H9 (cell line): ENCODE data around the gene ACOX3. TPM values are rescaled to one million over a fixed set of nuclear protein-coding genes. Genes with fewer than 3 reads are reported as not detected.

Experiments
- DNase-seq: peaks from one replicate; pipeline ENCODE4 v3.0.0-alpha.2; 2017
- H2AFZ ChIP-seq: one replicate; pipeline ENCODE4 v1.6.1; 2013; ENCODE audit warnings: mild to moderate bottlenecking, low read length, control low read depth, moderate library complexity
- H2AK5ac ChIP-seq: 2 replicates; pipeline ENCODE4 v1.6.1; 2013; ENCODE audit warnings: low read length, control low read depth, mixed read lengths; ENCODE audit not compliant: insufficient read length
- H2BK120ac ChIP-seq: one replicate; pipeline ENCODE4 v1.6.1; 2013; ENCODE audit warnings: low read depth, mild to moderate bottlenecking, low read length, control low read depth, inconsistent platforms; ENCODE audit not compliant: poor library complexity, severe bottlenecking
- H2BK12ac ChIP-seq: 2 replicates; pipeline ENCODE4 v1.6.1; 2013; ENCODE audit warnings: low read length, control low read depth, mixed read lengths, low read depth; ENCODE audit not compliant: insufficient read length
- H2BK15ac ChIP-seq: 2 replicates; pipeline ENCODE4 v1.6.1; 2013; ENCODE audit warnings: low read depth, low read length, control low read depth
- H2BK20ac ChIP-seq: one replicate; pipeline ENCODE4 v1.6.1; 2013; ENCODE audit warnings: low read depth, mild to moderate bottlenecking, low read length, control low read depth, inconsistent platforms; ENCODE audit not compliant: poor library complexity, severe bottlenecking
- H2BK5ac ChIP-seq: 2 replicates; pipeline ENCODE4 v1.6.1; 2013; ENCODE audit warnings: low read length, control low read depth, mixed read lengths; ENCODE audit not compliant: insufficient read length
- H3K14ac ChIP-seq: 2 replicates; pipeline ENCODE4 v1.6.1; 2013; ENCODE audit warnings: low read length, control low read depth; ENCODE audit not compliant: insufficient read depth
- H3K18ac ChIP-seq: 2 replicates; pipeline ENCODE4 v1.6.1; 2013; ENCODE audit warnings: low read depth, mild to moderate bottlenecking, mixed read lengths, low read length, control low read depth; ENCODE audit not compliant: insufficient read length
- H3K23ac ChIP-seq: 2 replicates; pipeline ENCODE4 v1.6.1; 2013; ENCODE audit warnings: low read length, control low read depth, mixed read lengths, low read depth; ENCODE audit not compliant: insufficient read length
- H3K23me2 ChIP-seq: 2 replicates; pipeline ENCODE4 v1.6.1; 2013; ENCODE audit warnings: low read depth, mild to moderate bottlenecking, mixed read lengths, low read length, control low read depth; ENCODE audit not compliant: insufficient read length, poor library complexity, severe bottlenecking
- H3K27ac ChIP-seq: 2 replicates; pipeline ENCODE4 v1.5.1; 2013; ENCODE audit warnings: low read length, control low read depth, mixed read lengths, low read depth; ENCODE audit not compliant: insufficient read length
- H3K27me3 ChIP-seq: 2 replicates; pipeline ENCODE4 v1.6.1; 2013; ENCODE audit warnings: low read length, control low read depth, inconsistent platforms; ENCODE audit not compliant: insufficient read depth
- H3K4ac ChIP-seq: 2 replicates; pipeline ENCODE4 v1.6.1; 2013; ENCODE audit warnings: low read depth, mild to moderate bottlenecking, control low read depth, inconsistent platforms, low read length, moderate library complexity
- H3K4me1 ChIP-seq: 2 replicates; pipeline ENCODE4 v1.6.1; 2013; ENCODE audit warnings: low read length, control low read depth, inconsistent platforms; ENCODE audit not compliant: insufficient read depth
- H3K4me2 ChIP-seq: 2 replicates; pipeline ENCODE4 v1.6.1; 2013; ENCODE audit warnings: low read length, control low read depth, mixed read lengths; ENCODE audit not compliant: insufficient read length, insufficient read depth
- H3K56ac ChIP-seq: 2 replicates; pipeline ENCODE4 v1.6.1; 2013; ENCODE audit warnings: low read depth, mild to moderate bottlenecking, mixed read lengths, low read length, control low read depth; ENCODE audit not compliant: insufficient read length
- H3K79me1 ChIP-seq: 2 replicates; pipeline ENCODE4 v1.6.1; 2013; ENCODE audit warnings: low read depth, mild to moderate bottlenecking, moderate library complexity, low read length, control low read depth, inconsistent platforms; ENCODE audit not compliant: insufficient read depth, poor library complexity, severe bottlenecking
- H3K79me2 ChIP-seq: 2 replicates; pipeline ENCODE4 v1.6.1; 2013; ENCODE audit warnings: low read length, control low read depth, inconsistent platforms; ENCODE audit not compliant: insufficient read depth
- H3K9ac ChIP-seq: 2 replicates; pipeline ENCODE4 v1.6.1; 2013; ENCODE audit warnings: low read length, control low read depth, mixed read lengths; ENCODE audit not compliant: insufficient read length; ENCODE audit errors: extremely low read depth
- H3K9me3 ChIP-seq: one replicate; pipeline ENCODE4 v1.6.1; 2013; ENCODE audit warnings: low read depth, low read length, inconsistent platforms; ENCODE audit not compliant: control insufficient read depth
- H3T11ph ChIP-seq: one replicate; pipeline ENCODE4 v1.6.1; 2013; ENCODE audit warnings: mild to moderate bottlenecking, low read length, control low read depth, inconsistent platforms
- H4K20me1 ChIP-seq: one replicate; pipeline ENCODE4 v1.6.1; 2013; ENCODE audit not compliant: control insufficient read depth, insufficient read length, insufficient read depth
- H4K5ac ChIP-seq: 2 replicates; pipeline ENCODE4 v1.6.1; 2013; ENCODE audit warnings: low read depth, mild to moderate bottlenecking, mixed read lengths, low read length, control low read depth; ENCODE audit not compliant: insufficient read length
- H4K8ac ChIP-seq: replicated peaks from 2 replicates; pipeline ENCODE4 v1.6.1; 2013; ENCODE audit warnings: low read length, control low read depth, mixed read lengths, low read depth; ENCODE audit not compliant: insufficient read length
- H4K91ac ChIP-seq: 2 replicates; pipeline ENCODE4 v1.6.1; 2013; ENCODE audit warnings: low read depth, mild to moderate bottlenecking, moderate library complexity, mixed read lengths, low read length, control low read depth; ENCODE audit not compliant: insufficient read length
- H3K27ac Mint-ChIP-seq, 3 experiments: 2 replicates in 2 of 3; 3 replicates in 1 of 3; pipeline ENCODE4 v1.8.0; 2020 to 2021; ENCODE audit warnings: mixed read lengths in 3 of 3, mild to moderate bottlenecking in 1 of 3, moderate library complexity in 1 of 3
- H3K27me3 Mint-ChIP-seq: 2 replicates; pipeline ENCODE4 v1.8.0; 2021; ENCODE audit warnings: low read depth, mild to moderate bottlenecking, moderate library complexity, mixed read lengths
- H3K36me3 Mint-ChIP-seq, 3 experiments: 2 replicates in 2 of 3; 3 replicates in 1 of 3; pipeline ENCODE4 v1.8.0; 2020 to 2021; ENCODE audit warnings: low read depth in 3 of 3, mixed read lengths in 3 of 3; ENCODE audit not compliant: insufficient read depth in 1 of 3
- H3K4me1 Mint-ChIP-seq, 2 experiments: 2 replicates each; pipeline ENCODE4 v1.8.0; 2020; ENCODE audit warnings: mixed read lengths in 2 of 2
- H3K4me3 Mint-ChIP-seq, 2 experiments: 2 replicates in 1 of 2; 3 replicates in 1 of 2; pipeline ENCODE4 v1.8.0; 2020 to 2021; ENCODE audit warnings: mild to moderate bottlenecking in 2 of 2, mixed read lengths in 2 of 2, moderate library complexity in 1 of 2
- H3K9me3 Mint-ChIP-seq, 2 experiments: 2 replicates in 1 of 2; 3 replicates in 1 of 2; pipeline ENCODE4 v1.8.0; 2020; ENCODE audit warnings: mild to moderate bottlenecking in 2 of 2, mixed read lengths in 2 of 2, moderate library complexity in 1 of 2
- WGBS: extraction: QIAGEN DNeasy Blood & Tissue Kit; methylation state at CpG from one replicate; pipeline ENCODE4 v1.1.7; 2013; ENCODE audit warnings: missing lambda C conversion rate, low lambda C conversion rate, mixed read lengths; ENCODE audit not compliant: insufficient read length; ENCODE audit errors: extremely low coverage; 5-methylcytosine and 5-hydroxymethylcytosine counted together
- total RNA-seq: library from RNA; stranded (reverse); gene quantifications from 2 replicates; pipeline ENCODE4 v1.2.1, GENCODE V29; 2021
- TF ChIP-seq, protein P1 (sequence below): fragments of 200-600 bp; sonication (generic); conservative IDR thresholded peaks from 3 replicates; pipeline ENCODE4 v1.8.0; 2021; ENCODE audit warnings: antibody characterized with exemption, mild to moderate bottlenecking

Gene ACOX3
- total RNA-seq, 1 experiment from 2014 or later: 13.8 TPM

- Mint-ChIP-seq H3K9me3 (no peaks in the 10 kb centered on the region), H3K4me3 (no peak overlapping the region)
- H3K23ac ChIP-seq: no peak overlapping the region
Observed at GRCh38 chr4:8350352-8350751, 90.2 kb downstream of the ACOX3 start.

More at GRCh38 chr4:8350352-8350751, 90.2 kb downstream of the ACOX3 start:
- Histone ChIP-seq H2AFZ (no peak overlapping the region), H3K9ac (no peak overlapping the region), H2BK120ac (no peak overlapping the region), H4K91ac (no peak overlapping the region), H3K4me1 (no peaks in the 10 kb centered on the region), H3T11ph (no peak overlapping the region), H2AK5ac (no peak overlapping the region), H3K23me2 (no peaks in the 10 kb centered on the region), H3K4ac (no peak overlapping the region), H3K9me3 (no peaks in the 10 kb centered on the region), H4K8ac (no peak overlapping the region), H4K5ac (no peak overlapping the region), H4K20me1 (no peaks in the 10 kb centered on the region), H3K14ac (no peak overlapping the region), H2BK12ac (no peak overlapping the region), H3K27me3 (no peaks in the 10 kb centered on the region; the same call in 1 of the 2 replicates), H3K4me2 (no peak overlapping the region), H2BK15ac (no peak overlapping the region), H3K79me2 (no peaks in the 10 kb centered on the region), H2BK20ac (no peak overlapping the region), H3K27ac (no peak overlapping the region), H2BK5ac (no peak overlapping the region), H3K56ac (no peak overlapping the region), H3K18ac (no peak overlapping the region), H3K79me1 (no peaks in the 10 kb centered on the region)
- peak; percentile 23 for DNase-seq
- TF ChIP-seq, protein P1, sequence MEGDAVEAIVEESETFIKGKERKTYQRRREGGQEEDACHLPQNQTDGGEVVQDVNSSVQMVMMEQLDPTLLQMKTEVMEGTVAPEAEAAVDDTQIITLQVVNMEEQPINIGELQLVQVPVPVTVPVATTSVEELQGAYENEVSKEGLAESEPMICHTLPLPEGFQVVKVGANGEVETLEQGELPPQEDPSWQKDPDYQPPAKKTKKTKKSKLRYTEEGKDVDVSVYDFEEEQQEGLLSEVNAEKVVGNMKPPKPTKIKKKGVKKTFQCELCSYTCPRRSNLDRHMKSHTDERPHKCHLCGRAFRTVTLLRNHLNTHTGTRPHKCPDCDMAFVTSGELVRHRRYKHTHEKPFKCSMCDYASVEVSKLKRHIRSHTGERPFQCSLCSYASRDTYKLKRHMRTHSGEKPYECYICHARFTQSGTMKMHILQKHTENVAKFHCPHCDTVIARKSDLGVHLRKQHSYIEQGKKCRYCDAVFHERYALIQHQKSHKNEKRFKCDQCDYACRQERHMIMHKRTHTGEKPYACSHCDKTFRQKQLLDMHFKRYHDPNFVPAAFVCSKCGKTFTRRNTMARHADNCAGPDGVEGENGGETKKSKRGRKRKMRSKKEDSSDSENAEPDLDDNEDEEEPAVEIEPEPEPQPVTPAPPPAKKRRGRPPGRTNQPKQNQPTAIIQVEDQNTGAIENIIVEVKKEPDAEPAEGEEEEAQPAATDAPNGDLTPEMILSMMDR: no peak
- no CpG with 5 or more reads among the region's 13 CpGs for WGBS
- peaks cover 0 to 11% (median 1%) of the 10 kb centered on the region in 3 experiments; a peak in 2 of 7 replicates for H3K36me3 Mint-ChIP-seq
- peaks cover 26 to 30% of the 10 kb centered on the region in 2 experiments for H3K4me1 Mint-ChIP-seq
- no peak overlapping the region for H3K27ac Mint-ChIP-seq
- peaks cover 40% of the 10 kb centered on the region for H3K27me3 Mint-ChIP-seq
